GM23338 (cell line): ENCODE results near the gene KCND2. TPM values are rescaled to one million over a fixed set of nuclear protein-coding genes. Genes with fewer than 3 reads are reported as not detected.

Experiments used
- ATAC-seq: fragments of 200-7000 bp; cut with Tn5 transposase; 3 replicates; pipeline ENCODE4 v1.9.1; 2020
- DNase-seq: peaks from one replicate; pipeline ENCODE4 v3.0.0-alpha.2; 2015; ENCODE audit warnings: low spot score
- H2AFZ ChIP-seq: fragments of 200-600 bp; sonication (generic); 2 replicates; pipeline ENCODE4 v1.8.0; 2016; ENCODE audit warnings: antibody characterized with exemption, mild to moderate bottlenecking, moderate library complexity
- H3F3A ChIP-seq: fragments of 200-600 bp; sonication (generic); replicated peaks from 2 replicates; pipeline ENCODE4 v1.8.0; 2017; ENCODE audit warnings: antibody characterized with exemption, mixed run types, low read depth
- H3K27ac ChIP-seq: fragments of 200-600 bp; sonication (generic); 2 replicates; pipeline ENCODE4 v1.6.1; 2016; ENCODE audit warnings: low read depth
- H3K27me3 ChIP-seq: fragments of 200-600 bp; sonication (generic); 2 replicates; pipeline ENCODE4 v1.8.0; 2016; ENCODE audit warnings: mild to moderate bottlenecking, mixed run types, moderate library complexity; ENCODE audit not compliant: insufficient read depth
- H3K36me3 ChIP-seq: fragments of 200-600 bp; sonication (generic); 2 replicates; pipeline ENCODE4 v1.8.0; 2016; ENCODE audit warnings: mild to moderate bottlenecking; ENCODE audit not compliant: insufficient read depth
- H3K4me1 ChIP-seq: fragments of 200-600 bp; sonication (generic); 2 replicates; pipeline ENCODE4 v1.8.0; 2016; ENCODE audit warnings: mild to moderate bottlenecking, moderate library complexity; ENCODE audit not compliant: insufficient read depth
- H3K4me2 ChIP-seq: fragments of 200-600 bp; sonication (generic); 2 replicates; pipeline ENCODE4 v1.7.1; 2017; ENCODE audit warnings: mixed run types
- H3K4me3 ChIP-seq: fragments of 200-600 bp; sonication (generic); 2 replicates; pipeline ENCODE4 v1.6.1; 2016; ENCODE audit warnings: mixed run types
- H3K79me2 ChIP-seq: fragments of 200-600 bp; sonication (generic); replicated peaks from 2 replicates; pipeline ENCODE4 v1.8.0; 2017; ENCODE audit warnings: mild to moderate bottlenecking; ENCODE audit not compliant: insufficient read depth
- H3K9me2 ChIP-seq: fragments of 200-600 bp; sonication (generic); 2 replicates; pipeline ENCODE4 v1.8.0; 2017; ENCODE audit not compliant: insufficient read depth
- H4K20me1 ChIP-seq: fragments of 200-600 bp; sonication (generic); replicated peaks from 2 replicates; pipeline ENCODE4 v1.8.0; 2017; ENCODE audit warnings: mild to moderate bottlenecking; ENCODE audit not compliant: insufficient read depth
- H3K27ac Mint-ChIP-seq: 2 replicates; pipeline ENCODE4 v1.8.0; 2020; ENCODE audit warnings: inconsistent platforms, mild to moderate bottlenecking, moderate library complexity, mixed read lengths
- H3K27me3 Mint-ChIP-seq: 3 replicates; pipeline ENCODE4 v1.8.0; 2022; ENCODE audit warnings: low read depth, mild to moderate bottlenecking, moderate library complexity, mixed read lengths, inconsistent platforms; ENCODE audit not compliant: insufficient read depth, poor library complexity
- H3K36me3 Mint-ChIP-seq: 3 replicates; pipeline ENCODE4 v1.8.0; 2021; ENCODE audit warnings: low read depth, mild to moderate bottlenecking, inconsistent platforms, moderate library complexity, mixed read lengths
- H3K4me1 Mint-ChIP-seq: 3 replicates; pipeline ENCODE4 v1.8.0; 2020; ENCODE audit warnings: mild to moderate bottlenecking, inconsistent platforms, mixed read lengths
- H3K4me3 Mint-ChIP-seq: 3 replicates; pipeline ENCODE4 v1.8.0; 2021; ENCODE audit warnings: moderate library complexity, mild to moderate bottlenecking, inconsistent platforms, mixed read lengths
- H3K9me3 Mint-ChIP-seq: 3 replicates; pipeline ENCODE4 v1.8.0; 2020; ENCODE audit warnings: moderate library complexity, mild to moderate bottlenecking, inconsistent platforms, mixed read lengths
- ETS1 ChIP-seq: IDR thresholded peaks from 2 replicates; pipeline ENCODE4 v1.6.1; 2016; ENCODE audit warnings: antibody characterized with exemption
- EZH2phosphoT487 ChIP-seq: fragments of 200-600 bp; sonication (generic); IDR thresholded peaks from one replicate; pipeline ENCODE4 v1.8.1; 2018; ENCODE audit warnings: antibody characterized with exemption; ENCODE audit not compliant: unreplicated experiment
- JUNB ChIP-seq: IDR thresholded peaks from one replicate; pipeline ENCODE4 v1.6.1; 2016; ENCODE audit warnings: antibody characterized with exemption; ENCODE audit not compliant: unreplicated experiment
- NANOG ChIP-seq: IDR thresholded peaks from 2 replicates; pipeline ENCODE4 v1.6.1; 2016; ENCODE audit warnings: antibody characterized with exemption, borderline replicate concordance
- POLR2AphosphoS5 ChIP-seq: IDR thresholded peaks from 2 replicates; pipeline ENCODE4 v1.6.1; 2016; ENCODE audit warnings: antibody characterized with exemption, low read depth
- ZNF331 ChIP-seq: fragments of 250-450 bp; sonication (Bioruptor Pico); IDR thresholded peaks from 2 replicates; pipeline ENCODE4 v1.5.0; 2020; ENCODE audit warnings: low read depth, mild to moderate bottlenecking, moderate library complexity
- ZNF462 ChIP-seq: fragments of 250-450 bp; sonication (Bioruptor Pico); IDR thresholded peaks from 2 replicates; pipeline ENCODE4 v1.5.0; 2020; ENCODE audit warnings: mild to moderate bottlenecking, moderate library complexity
- polyA plus RNA-seq: library from polyadenylated mRNA; unstranded; fragments of >200 nt; fragmentation: Nextera tagmentation; extraction: Ambion mirVana; gene quantifications from 2 replicates; pipeline ENCODE4 v1.2.1, GENCODE V29; 2016
- total RNA-seq: library from RNA; depleted of rRNA; stranded (reverse); fragments of >200 nt; shearing (Covaris generic); gene quantifications from 2 replicates; pipeline ENCODE4 v1.2.3, GENCODE V29; 2014

KCND2 gene
- total and polyA plus RNA-seq, 2 experiments from 2014 or later, result 7.1 to 15.6 TPM

GRCh38 chr7:120731271-120731670 is 458.3 kb downstream of the KCND2 start:
- no peaks in the 10 kb centered on the region for H3K27me3 Mint-ChIP-seq
- no peak overlapping the region for H3K4me3 Mint-ChIP-seq
- Histone ChIP-seq H3K27me3 (no peaks in the 10 kb centered on the region), H2AFZ (no peak overlapping the region), H3F3A (no peaks in the 10 kb centered on the region), H3K4me2 (no peak overlapping the region), H3K27ac (no peak overlapping the region), H3K4me1 (0 out of 2 replicates have a peak, but pooled peaks cover 4% of the 10 kb centered on the region), H3K9me2 (peaks cover 10% of the 10 kb centered on the region), H3K36me3 (no peaks in the 10 kb centered on the region), H3K4me3 (no peak overlapping the region), H3K79me2 (no peaks in the 10 kb centered on the region), H4K20me1 (no peaks in the 10 kb centered on the region)
- TF ChIP-seq JUNB (no peak), ZNF331 (no peak), EZH2phosphoT487 (no peak), POLR2AphosphoS5 (no peak), NANOG (no peak), ZNF462 (no peak), ETS1 (no peak)
- H3K9me3 Mint-ChIP-seq, result no peaks in the 10 kb centered on the region
- no peaks in the 10 kb centered on the region for H3K36me3 Mint-ChIP-seq
- no peak overlapping the region for H3K27ac Mint-ChIP-seq
- no peak for DNase-seq
- peaks cover 11% of the 10 kb centered on the region for H3K4me1 Mint-ChIP-seq
- ATAC-seq, result no peak
